Endothelial cell of umbilical vein (primary cell): ENCODE measurements around the gene NLGN1. TPM values are rescaled to one million over a fixed set of nuclear protein-coding genes. Genes with fewer than 3 reads are reported as not detected.

Experiments
- BruUV-seq: library from RNA; stranded (reverse); fragments of 400-500 nt; replicated peaks from 2 replicates; lab custom pipeline; 2021; lab: Mats Ljungman, UMichigan
- CTCF ChIA-PET: fragments of 300-600, 350-600 bp; sonication (Branson Sonifier 250); formaldehyde crosslinking; loops from one replicate; lab custom pipeline; 2021; ENCODE audit warnings: antibody characterized with exemption, inconsistent platforms; lab: Charles Lee
- POLR2A ChIA-PET: fragments of 300-600, 350-600 bp; sonication (Branson Sonifier 250); formaldehyde crosslinking; loops from one replicate; lab custom pipeline; 2021; ENCODE audit warnings: antibody characterized with exemption, inconsistent platforms; lab: Charles Lee
- DNase-seq: peaks from one replicate; pipeline ENCODE4 v3.0.0-alpha.2; 2011; ENCODE audit warnings: low read depth, low spot score
- FAIRE-seq: peaks from 2 replicates; lab custom pipeline; 2011; peaks lifted over from hg19 to GRCh38; lab: Jason Lieb, UNC
- H2AFZ ChIP-seq: 2 replicates; pipeline ENCODE4 v1.6.0; 2012; ENCODE audit warnings: low read depth, low read length, control low read depth, inconsistent platforms
- H3K27ac ChIP-seq: 2 replicates; pipeline ENCODE4 v1.5.1; 2011; ENCODE audit warnings: low read depth, mild to moderate bottlenecking, control low read depth, low read length, moderate library complexity; ENCODE audit not compliant: insufficient read depth
- H3K27me3 ChIP-seq, 2 experiments: 2 replicates each; pipeline versions ENCODE4 v1.6.0 to v1.6.1; 2011; ENCODE audit warnings: low read length in 2 of 2, mixed read lengths in 1 of 2; ENCODE audit not compliant: control insufficient read depth in 2 of 2, insufficient read depth in 2 of 2
- H3K36me3 ChIP-seq, 2 experiments: 2 replicates in 1 of 2; 3 replicates in 1 of 2; pipeline ENCODE4 v1.5.1; 2011; ENCODE audit warnings: low read length in 2 of 2, mild to moderate bottlenecking in 1 of 2, moderate library complexity in 1 of 2; ENCODE audit not compliant: control insufficient read depth in 2 of 2, insufficient read depth in 2 of 2; ENCODE audit errors: extremely low read depth in 1 of 2
- H3K4me1 ChIP-seq: 3 replicates; pipeline ENCODE4 v1.5.1; 2011; ENCODE audit warnings: mild to moderate bottlenecking, low read length; ENCODE audit not compliant: control insufficient read depth, insufficient read depth; ENCODE audit errors: extremely low read depth
- H3K4me2 ChIP-seq: 2 replicates; pipeline ENCODE4 v1.6.1; 2011; ENCODE audit warnings: low read length, control low read depth, mixed read lengths; ENCODE audit not compliant: insufficient read depth
- H3K4me3 ChIP-seq, 3 experiments: fragments of 200-600 bp in 1 of 3; sonication (generic), shearing (Covaris generic) in 1 of 3; replicated peaks in 1 of 3; 2 replicates each; pipeline ENCODE4 v1.5.1; 2011 to 2016; ENCODE audit warnings: control low read depth in 3 of 3, low read length in 3 of 3, mild to moderate bottlenecking in 2 of 3, inconsistent platforms in 1 of 3, low read depth in 1 of 3, moderate library complexity in 1 of 3; ENCODE audit not compliant: insufficient read depth in 1 of 3
- H3K79me2 ChIP-seq: 2 replicates; pipeline ENCODE4 v1.6.0; 2012; ENCODE audit warnings: low read length, inconsistent platforms; ENCODE audit not compliant: control insufficient read depth, insufficient read depth
- H3K9ac ChIP-seq: replicated peaks from 2 replicates; pipeline ENCODE3; 2011; ENCODE audit warnings: low read length, control low read depth; ENCODE audit not compliant: insufficient read depth; ENCODE audit errors: extremely low read depth
- H3K9me1 ChIP-seq: replicated peaks from 3 replicates; pipeline ENCODE4 v1.6.0; 2011; ENCODE audit warnings: mild to moderate bottlenecking, low read length; ENCODE audit not compliant: control insufficient read depth, insufficient read depth; ENCODE audit errors: extremely low read depth
- H3K9me3 ChIP-seq: replicated peaks from 2 replicates; pipeline ENCODE4 v1.5.1; 2012; ENCODE audit warnings: low read length, inconsistent platforms; ENCODE audit not compliant: control insufficient read depth, insufficient read depth
- H4K20me1 ChIP-seq: replicated peaks from 2 replicates; pipeline ENCODE3; 2011; ENCODE audit warnings: mild to moderate bottlenecking, low read length; ENCODE audit not compliant: control insufficient read depth, insufficient read depth; ENCODE audit errors: extremely low read depth
- FOS ChIP-seq: IDR thresholded peaks from 2 replicates; pipeline ENCODE4 v1.6.1; 2011; ENCODE audit warnings: mild to moderate bottlenecking, low read length, moderate library complexity, borderline replicate concordance; ENCODE audit not compliant: insufficient read depth
- GATA2 ChIP-seq: IDR thresholded peaks from 2 replicates; pipeline ENCODE4 v1.7.0; 2011; ENCODE audit warnings: low read depth, mild to moderate bottlenecking, moderate library complexity, mixed read lengths, low read length; ENCODE audit not compliant: insufficient read length, insufficient read depth
- JUN ChIP-seq: IDR thresholded peaks from 2 replicates; pipeline ENCODE4 v1.6.1; 2011; ENCODE audit warnings: borderline replicate concordance, low read depth; ENCODE audit not compliant: insufficient read length, insufficient read depth
- MAX ChIP-seq: IDR thresholded peaks from 2 replicates; pipeline ENCODE4 v1.6.1; 2011; ENCODE audit not compliant: insufficient read depth, insufficient read length
- MYC ChIP-seq: IDR thresholded peaks from one replicate; pipeline ENCODE4 v1.6.1; 2011; ENCODE audit warnings: mild to moderate bottlenecking, low read depth, low read length
- POLR2A ChIP-seq: IDR thresholded peaks from 2 replicates; pipeline ENCODE4 v1.6.1; 2012; ENCODE audit warnings: low read depth, mild to moderate bottlenecking, control low read depth, low read length
- dilution Hi-C: fragments of 300-500 bp; cut with MboI; formaldehyde crosslinking; loops from one replicate; pipeline ENCODE4 v1.15.0; 2019; ENCODE audit warnings: low sequenced_read_pairs; ENCODE audit not compliant: extremely low pct_ligation_motif_present
- intact Hi-C: fragments of 100-400 bp; cut with micrococcal nuclease; formaldehyde crosslinking; loops from one replicate; pipeline ENCODE4 v1.10.0; 2022
- polyA plus RNA-seq, 4 experiments: library from polyadenylated mRNA; depleted of rRNA in 3 of 4; stranded (reverse) in 3 of 4; unstranded in 1 of 4; fragments of >200 nt; gene quantifications; 2 replicates each; pipeline versions ENCODE4 v1.2.1 to v1.2.3, GENCODE V29; 2011 to 2012; ENCODE audit warnings: missing spikeins in 1 of 4
- total RNA-seq: library from RNA; stranded (reverse); gene quantifications from 2 replicates; pipeline ENCODE4 v1.2.3, GENCODE V29; 2021

NLGN1 gene
- total and polyA plus RNA-seq, 2 donors (not counting 3 experiments of a cell fraction or from before 2014, with no cell fraction given), result 7.9 to 16.3 TPM

- FAIRE-seq (no peak), DNase-seq (peak; percentile 30)
- no peaks in the 10 kb centered on the region for H3K36me3 ChIP-seq
- peaks cover 5% of the 10 kb centered on the region for H3K4me1 ChIP-seq
- H3K9me3 ChIP-seq, result no peaks in the 10 kb centered on the region
- H2AFZ ChIP-seq, result no peak overlapping the region
- no peak overlapping the region for H3K4me3 ChIP-seq
- H3K27me3 ChIP-seq, result no peaks in the 10 kb centered on the region
- H3K27ac ChIP-seq, result no peak overlapping the region
- H3K79me2 ChIP-seq, result no peaks in the 10 kb centered on the region
- CTCF ChIA-PET, result interaction anchor here (0.7 to 1.0 kb wide), 3 partner anchors 8 to 71 kb away, joined by 3 to 5 read pairs (median 4); no protein-coding TSS in a partner anchor
- no peak overlapping the region for H3K9ac ChIP-seq
- no peaks in the 10 kb centered on the region for H3K9me1 ChIP-seq
- dilution Hi-C loops, result no loop called here
- intact Hi-C loops, result loop anchor here (5.0 to 10.0 kb wide), 3 partner anchors 270 to 1815 kb away; no protein-coding TSS in a partner anchor
- H4K20me1 ChIP-seq, result no peaks in the 10 kb centered on the region
- POLR2A ChIA-PET, result no interaction called here
- H3K4me2 ChIP-seq, result no peak overlapping the region
- no TSS peak for BruUV-seq
- TF ChIP-seq GATA2, result peak; percentile 78
- no peak for TF ChIP-seq POLR2A
- TF ChIP-seq MYC, result no peak
- no peak for TF ChIP-seq JUN
- peak; percentile 63 for TF ChIP-seq FOS
Observed at GRCh38 chr3:174126990-174127758, 729.6 kb downstream of the NLGN1 start.

GRCh38 chr3:174132006-174132405 lies 734.5 kb downstream of the NLGN1 start:
- Histone ChIP-seq H3K79me2 (no peaks in the 10 kb centered on the region), H3K4me3 (no peak overlapping the region), H2AFZ (no peak overlapping the region), H3K9me3 (no peaks in the 10 kb centered on the region), H3K9ac (no peak overlapping the region), H3K4me2 (no peak overlapping the region), H3K9me1 (no peaks in the 10 kb centered on the region), H4K20me1 (no peaks in the 10 kb centered on the region), H3K27me3 (no peaks in the 10 kb centered on the region), H3K36me3 (no peaks in the 10 kb centered on the region), H3K4me1 (peaks cover 5% of the 10 kb centered on the region), H3K27ac (no peak overlapping the region)
- TF ChIP-seq MYC, result no peak
- TF ChIP-seq JUN, result no peak
- no peak for TF ChIP-seq GATA2
- TF ChIP-seq MAX, result no peak
- dilution Hi-C loops (no loop called here), intact Hi-C loops (no loop called here)
- peak; percentile 4 for FAIRE-seq
- no peak for DNase-seq
- POLR2A ChIA-PET, result no interaction called here
- no TSS peak for BruUV-seq
- CTCF ChIA-PET, result no interaction called here
